ENCODE results near the gene BUB1B. TPM values are rescaled to one million over a fixed set of nuclear protein-coding genes. Genes with fewer than 3 reads are reported as not detected.

Gene BUB1B
- total RNA-seq, 1 experiment from 2014 or later, result 87.4 TPM

DNA sequence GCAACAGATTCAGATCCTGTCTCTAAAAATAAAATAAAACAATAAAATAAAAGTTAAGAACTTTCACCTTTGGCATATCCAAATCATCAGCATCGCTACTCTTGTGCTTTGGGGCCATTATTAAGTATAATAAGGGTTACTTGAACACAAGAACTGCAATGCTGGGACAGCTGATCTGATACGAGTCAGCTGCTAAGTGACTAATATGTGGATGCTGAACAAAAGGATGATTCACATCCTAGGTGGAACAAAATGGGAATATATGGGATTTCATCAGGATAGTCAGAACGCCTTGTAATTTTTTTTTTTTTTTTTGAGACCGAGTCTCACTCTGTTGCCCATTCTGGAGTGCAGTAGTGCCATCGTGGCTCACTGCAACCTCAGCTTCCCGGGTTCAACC is 29.7 kb downstream of the BUB1B start:
- peaks cover 26% of the 10 kb centered on the region for H3K36me3 ChIP-seq (replicated peaks; ENCODE audit: control insufficient read depth, insufficient read depth, low read length)
- no peak for DNase-seq
- no peaks in the 10 kb centered on the region for H3K27me3 ChIP-seq (ENCODE audit: control insufficient read depth, insufficient read depth, low read length)
- no peak overlapping the region for H3K4me3 ChIP-seq (ENCODE audit: insufficient read depth, low read depth, low read length)

DNA sequence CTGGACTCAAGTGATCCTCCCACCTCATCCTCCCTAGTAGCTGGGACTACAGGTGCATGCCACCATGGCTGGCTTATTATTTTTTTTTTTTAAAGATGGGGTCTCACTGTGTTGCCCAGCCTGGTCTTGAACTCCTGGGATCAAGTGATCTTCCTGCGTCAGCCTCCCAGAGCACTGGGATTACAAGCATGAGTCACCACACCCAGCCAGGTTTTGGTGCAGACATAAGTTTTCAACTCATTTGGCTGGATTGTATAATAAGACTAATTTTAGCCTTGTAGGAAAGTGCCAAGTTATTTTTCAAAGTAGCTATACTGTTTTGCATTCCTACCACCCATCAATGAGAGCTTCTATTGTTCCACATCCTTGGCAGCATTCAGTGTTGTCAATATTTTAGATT is 32.1 kb downstream of the BUB1B start:
- Histone ChIP-seq H3K36me3 (replicated peaks; ENCODE audit: control insufficient read depth, insufficient read depth, low read length) (peaks cover 30% of the 10 kb centered on the region), H3K27me3 (ENCODE audit: control insufficient read depth, insufficient read depth, low read length) (no peaks in the 10 kb centered on the region), H3K4me3 (ENCODE audit: insufficient read depth, low read depth, low read length) (no peak overlapping the region)
- DNase-seq, result no peak

DNA sequence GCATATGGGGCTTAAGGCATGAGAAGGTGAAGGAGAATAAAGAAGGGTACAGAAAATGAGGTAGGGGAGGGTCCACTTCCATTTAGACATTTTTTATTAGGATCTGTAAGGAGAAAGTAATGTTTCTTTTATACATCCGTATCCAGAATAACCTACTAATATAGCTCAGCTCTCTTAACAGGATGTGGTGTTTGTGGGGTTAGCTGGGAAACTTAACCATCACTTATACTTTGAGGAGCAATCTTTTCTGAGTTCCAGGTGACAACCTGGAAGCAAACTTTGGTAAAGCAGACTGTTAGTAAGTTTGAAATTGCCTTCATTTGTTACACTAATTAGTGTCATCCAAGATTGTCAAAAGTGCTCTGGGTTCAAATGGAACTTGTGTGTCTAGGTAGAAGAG is 36.6 kb downstream of the BUB1B start:
- no peak for DNase-seq
- no peak overlapping the region for H3K4me3 ChIP-seq (ENCODE audit: insufficient read depth, low read depth, low read length)
- H3K36me3 ChIP-seq (replicated peaks; ENCODE audit: control insufficient read depth, insufficient read depth, low read length), result peaks cover 39% of the 10 kb centered on the region
- H3K27me3 ChIP-seq (ENCODE audit: control insufficient read depth, insufficient read depth, low read length), result no peaks in the 10 kb centered on the region

DNA sequence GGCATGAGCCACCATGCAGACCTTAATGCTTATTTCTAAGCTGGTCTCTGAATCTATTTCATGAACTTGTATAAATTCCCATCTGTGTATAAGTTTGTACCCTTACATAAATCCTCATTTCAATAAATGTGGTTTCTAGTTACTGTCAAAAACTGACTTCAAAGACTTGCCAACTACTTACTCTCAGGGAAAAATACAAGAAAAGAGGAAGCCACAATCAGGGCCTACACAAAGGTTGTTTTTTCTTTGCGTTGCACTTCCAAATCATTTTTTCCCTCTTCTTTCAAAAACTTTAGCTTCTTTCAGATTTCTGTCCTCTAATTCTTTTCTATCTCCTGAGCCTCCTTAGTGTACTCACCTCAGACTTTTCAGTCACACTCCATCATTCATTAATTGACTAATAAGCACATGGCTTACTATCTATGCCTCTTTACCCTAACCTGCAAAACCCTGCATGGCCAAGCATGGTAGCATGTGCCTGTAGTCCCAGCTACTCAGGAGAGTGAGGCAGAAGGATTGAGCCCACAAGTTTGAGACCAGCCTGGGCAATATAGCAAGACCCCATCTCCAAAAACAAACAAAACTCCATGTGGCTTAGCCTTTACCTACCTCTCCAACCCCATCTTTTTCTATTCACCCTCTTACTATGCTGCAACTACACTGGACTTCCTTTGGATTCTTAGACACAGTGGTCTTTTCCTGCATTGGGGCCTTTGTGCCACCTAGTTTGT is 37.7 kb downstream of the BUB1B start:
- DNase-seq, result no peak
- Histone ChIP-seq H3K27me3 (ENCODE audit: control insufficient read depth, insufficient read depth, low read length) (no peaks in the 10 kb centered on the region), H3K36me3 (replicated peaks; ENCODE audit: control insufficient read depth, insufficient read depth, low read length) (peaks cover 37% of the 10 kb centered on the region), H3K4me3 (ENCODE audit: insufficient read depth, low read depth, low read length) (no peak overlapping the region)

DNA sequence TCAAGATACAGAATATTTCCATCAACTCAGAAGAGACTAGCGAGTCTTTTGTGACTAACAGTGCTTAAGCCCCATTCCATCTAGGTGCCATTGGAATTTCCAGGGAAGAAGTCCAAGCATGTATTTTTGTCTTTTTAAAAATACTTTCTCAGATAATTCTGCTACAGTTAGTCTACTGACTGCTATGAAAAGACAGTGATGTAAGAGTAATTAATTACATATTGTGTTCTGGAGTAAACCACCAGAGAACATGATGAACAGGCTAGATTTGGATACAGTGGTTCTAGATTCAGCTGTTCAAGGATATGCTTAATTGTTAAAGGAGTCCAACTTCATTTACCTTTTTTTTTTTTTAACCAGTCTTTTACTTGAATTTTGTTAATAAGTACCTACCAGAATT is 43.2 kb downstream of the BUB1B start:
- DNase-seq, result no peak

DNA sequence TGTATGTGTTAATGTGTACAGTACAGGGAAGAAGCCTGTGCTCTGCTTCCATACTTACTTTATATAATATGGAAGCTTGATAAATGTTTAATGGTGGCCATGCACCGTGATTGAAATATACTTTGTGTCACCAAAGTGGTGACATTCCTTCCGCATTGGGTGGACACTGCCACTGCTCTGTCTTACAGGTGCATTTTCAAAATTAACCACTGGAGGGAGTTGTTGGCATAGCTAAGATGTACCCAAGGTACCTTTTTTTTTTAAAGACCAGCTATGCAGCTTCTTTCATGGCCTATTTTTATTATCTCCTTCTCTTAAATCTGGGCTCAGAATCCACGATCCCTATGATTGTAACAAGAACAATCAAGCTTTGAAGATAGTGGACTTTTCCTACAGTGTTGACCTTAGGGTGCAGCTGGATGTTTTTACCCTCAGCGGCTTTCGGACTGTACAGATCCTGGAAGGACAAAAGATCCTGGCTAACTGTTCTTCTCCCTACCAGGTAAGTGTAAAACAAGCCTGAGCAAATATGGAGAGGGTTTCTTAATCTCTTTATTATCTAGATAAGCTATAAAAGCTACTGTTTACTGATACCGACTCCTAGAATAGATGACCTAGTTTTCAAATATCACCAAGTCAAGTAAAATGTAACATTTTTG is 56.4 kb downstream of the BUB1B start:
- Histone ChIP-seq H3K36me3 (replicated peaks; ENCODE audit: control insufficient read depth, insufficient read depth, low read length) (peaks cover 53% of the 10 kb centered on the region), H3K4me3 (ENCODE audit: insufficient read depth, low read depth, low read length) (no peak overlapping the region), H3K27me3 (ENCODE audit: control insufficient read depth, insufficient read depth, low read length) (no peaks in the 10 kb centered on the region)
- DNase-seq, result peak; percentile 59

More for the DNA sequence above, 43.2 kb downstream of the BUB1B start:
- peaks cover 39% of the 10 kb centered on the region for H3K36me3 ChIP-seq (replicated peaks; ENCODE audit: control insufficient read depth, insufficient read depth, low read length)
- H3K4me3 ChIP-seq (ENCODE audit: insufficient read depth, low read depth, low read length), result no peak overlapping the region
- no peaks in the 10 kb centered on the region for H3K27me3 ChIP-seq (ENCODE audit: control insufficient read depth, insufficient read depth, low read length)

DNA sequence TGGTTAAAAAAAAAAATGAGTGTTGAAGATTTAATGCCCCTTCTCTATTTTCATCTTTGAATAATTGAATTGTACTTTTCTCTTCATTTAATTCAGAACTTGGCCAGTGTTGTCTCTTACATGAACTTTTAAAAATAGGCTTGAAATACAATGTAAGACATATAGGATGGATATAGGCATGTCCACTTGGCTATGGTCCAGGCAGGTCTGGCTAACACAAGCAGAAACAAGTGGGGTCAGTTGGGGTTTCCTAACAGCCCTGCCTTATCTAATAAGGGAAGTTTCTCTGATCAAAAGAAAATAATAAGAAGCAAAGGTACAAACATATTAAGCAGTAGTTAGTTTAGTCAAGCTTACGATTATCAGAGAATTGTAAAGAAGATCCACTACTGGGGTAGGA is 58.9 kb downstream of the BUB1B start:
- H3K4me3 ChIP-seq (ENCODE audit: insufficient read depth, low read depth, low read length), result no peak overlapping the region
- H3K27me3 ChIP-seq (ENCODE audit: control insufficient read depth, insufficient read depth, low read length), result no peaks in the 10 kb centered on the region
- peaks cover 48% of the 10 kb centered on the region for H3K36me3 ChIP-seq (replicated peaks; ENCODE audit: control insufficient read depth, insufficient read depth, low read length)
- no peak for DNase-seq

DNA sequence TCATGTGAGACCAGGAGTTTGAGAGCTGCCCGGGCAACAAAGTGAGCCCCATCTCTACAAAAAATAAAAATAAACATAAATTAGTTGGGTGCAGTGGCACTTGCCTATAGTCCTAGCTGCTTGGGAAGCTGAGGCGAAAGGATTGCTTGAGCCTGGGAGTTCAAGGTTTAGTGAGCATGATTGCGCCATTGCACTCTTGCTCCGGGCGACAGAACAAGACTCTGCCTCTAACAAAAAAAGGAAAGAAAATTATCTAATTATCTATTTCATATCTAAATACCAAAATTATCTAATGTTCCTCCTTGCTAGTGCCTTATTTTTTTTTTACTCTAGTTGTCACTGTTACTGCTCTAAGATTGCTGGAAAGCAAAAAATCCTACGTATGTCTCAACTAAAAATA is 61.3 kb downstream of the BUB1B start:
- Histone ChIP-seq H3K4me3 (ENCODE audit: insufficient read depth, low read depth, low read length) (no peak overlapping the region), H3K27me3 (ENCODE audit: control insufficient read depth, insufficient read depth, low read length) (no peaks in the 10 kb centered on the region), H3K36me3 (replicated peaks; ENCODE audit: control insufficient read depth, insufficient read depth, low read length) (peaks cover 43% of the 10 kb centered on the region)
- no peak for DNase-seq

DNA sequence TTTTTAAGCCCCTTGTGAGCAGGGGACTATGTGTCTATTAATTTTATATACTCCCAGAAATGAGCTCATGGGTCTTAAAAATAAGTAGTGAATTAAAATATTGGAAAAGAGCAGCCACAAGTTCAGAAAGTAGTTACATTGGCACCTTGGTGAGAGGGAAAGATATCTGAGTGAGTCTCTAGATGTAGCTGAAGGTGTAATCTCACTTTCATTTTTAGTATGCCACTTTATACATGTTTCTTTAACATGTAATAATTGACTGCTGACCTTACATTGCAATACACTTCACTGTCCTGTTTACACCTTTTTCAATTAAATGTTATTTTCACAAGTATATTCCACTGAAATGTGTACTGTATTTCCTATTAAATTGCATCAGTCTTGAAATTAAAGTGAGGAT is 65.9 kb downstream of the BUB1B start:
- DNase-seq, result no peak
- H3K27me3 ChIP-seq (ENCODE audit: control insufficient read depth, insufficient read depth, low read length), result no peaks in the 10 kb centered on the region
- H3K4me3 ChIP-seq (ENCODE audit: insufficient read depth, low read depth, low read length), result no peak overlapping the region
- peaks cover 31% of the 10 kb centered on the region for H3K36me3 ChIP-seq (replicated peaks; ENCODE audit: control insufficient read depth, insufficient read depth, low read length)

DNA sequence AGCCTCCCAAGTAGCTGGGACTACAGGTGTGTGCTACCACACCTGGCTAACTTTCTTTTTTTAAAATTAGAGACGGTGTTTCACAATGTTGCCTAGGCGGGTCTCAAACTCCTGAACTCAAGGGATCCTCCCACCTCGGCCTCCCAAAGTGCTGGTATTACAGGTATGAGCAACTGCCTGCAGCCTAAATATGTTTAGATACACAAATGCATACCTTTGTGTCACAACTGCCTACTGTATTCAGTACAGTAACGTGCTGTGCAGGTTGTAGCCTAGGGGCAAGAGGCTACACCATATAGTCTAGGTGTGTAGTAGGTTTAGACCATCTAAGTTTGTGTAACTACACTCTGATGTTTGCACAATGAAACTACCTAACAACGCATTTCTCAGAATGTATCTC is 68.4 kb downstream of the BUB1B start:
- H3K4me3 ChIP-seq (ENCODE audit: insufficient read depth, low read depth, low read length), result no peak overlapping the region
- no peak for DNase-seq
- no peaks in the 10 kb centered on the region for H3K27me3 ChIP-seq (ENCODE audit: control insufficient read depth, insufficient read depth, low read length)
- H3K36me3 ChIP-seq (replicated peaks; ENCODE audit: control insufficient read depth, insufficient read depth, low read length), result peaks cover 26% of the 10 kb centered on the region

DNA sequence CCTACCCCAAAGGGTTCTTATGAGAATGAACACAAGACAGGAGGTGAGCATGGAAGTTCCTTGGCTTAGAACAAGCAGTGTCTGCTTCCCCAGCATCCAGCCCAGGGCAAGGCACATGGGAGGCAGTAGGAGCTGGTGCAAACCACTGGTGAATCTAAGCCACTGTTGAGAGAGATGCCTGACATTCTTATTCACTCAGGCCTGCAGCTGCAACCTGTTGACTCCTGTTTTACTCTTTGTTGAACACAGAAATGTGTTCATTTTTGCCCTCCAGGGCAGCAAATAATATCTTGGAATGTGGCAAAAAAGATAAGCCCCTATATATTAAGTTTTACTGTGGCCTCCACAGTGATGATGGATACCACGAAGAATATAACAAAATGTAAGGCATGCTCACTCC is 69.1 kb downstream of the BUB1B start:
- H3K36me3 ChIP-seq (replicated peaks; ENCODE audit: control insufficient read depth, insufficient read depth, low read length), result peaks cover 22% of the 10 kb centered on the region
- DNase-seq, result no peak
- no peak overlapping the region for H3K4me3 ChIP-seq (ENCODE audit: insufficient read depth, low read depth, low read length)
- no peaks in the 10 kb centered on the region for H3K27me3 ChIP-seq (ENCODE audit: control insufficient read depth, insufficient read depth, low read length)

DNA sequence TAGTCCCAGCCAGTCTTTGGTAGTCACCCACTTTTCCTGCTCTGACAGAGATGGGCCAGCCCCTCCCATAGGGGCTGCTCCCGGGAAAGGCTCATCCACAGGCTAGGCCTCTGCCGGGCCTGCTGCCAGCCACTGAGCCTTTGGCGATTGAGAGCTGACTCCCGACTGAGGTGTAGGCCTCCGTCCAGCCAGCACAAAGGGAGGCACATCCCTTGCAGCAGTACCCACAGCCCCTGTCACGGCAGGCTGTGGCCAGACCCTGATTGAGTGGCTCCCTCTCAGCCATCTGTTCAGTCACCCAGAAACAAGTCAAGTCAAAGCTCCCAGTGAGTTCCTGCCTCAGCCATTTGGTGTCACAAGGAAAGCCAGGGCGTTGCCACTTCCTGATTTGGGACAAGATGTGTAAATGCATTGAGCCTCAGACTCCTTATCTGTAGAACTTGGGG is 71.8 kb downstream of the BUB1B start:
- Histone ChIP-seq H3K4me3 (ENCODE audit: insufficient read depth, low read depth, low read length) (no peak overlapping the region), H3K27me3 (ENCODE audit: control insufficient read depth, insufficient read depth, low read length) (no peaks in the 10 kb centered on the region), H3K36me3 (replicated peaks; ENCODE audit: control insufficient read depth, insufficient read depth, low read length) (peaks cover 19% of the 10 kb centered on the region)
- peak; percentile 39 for DNase-seq

DNA sequence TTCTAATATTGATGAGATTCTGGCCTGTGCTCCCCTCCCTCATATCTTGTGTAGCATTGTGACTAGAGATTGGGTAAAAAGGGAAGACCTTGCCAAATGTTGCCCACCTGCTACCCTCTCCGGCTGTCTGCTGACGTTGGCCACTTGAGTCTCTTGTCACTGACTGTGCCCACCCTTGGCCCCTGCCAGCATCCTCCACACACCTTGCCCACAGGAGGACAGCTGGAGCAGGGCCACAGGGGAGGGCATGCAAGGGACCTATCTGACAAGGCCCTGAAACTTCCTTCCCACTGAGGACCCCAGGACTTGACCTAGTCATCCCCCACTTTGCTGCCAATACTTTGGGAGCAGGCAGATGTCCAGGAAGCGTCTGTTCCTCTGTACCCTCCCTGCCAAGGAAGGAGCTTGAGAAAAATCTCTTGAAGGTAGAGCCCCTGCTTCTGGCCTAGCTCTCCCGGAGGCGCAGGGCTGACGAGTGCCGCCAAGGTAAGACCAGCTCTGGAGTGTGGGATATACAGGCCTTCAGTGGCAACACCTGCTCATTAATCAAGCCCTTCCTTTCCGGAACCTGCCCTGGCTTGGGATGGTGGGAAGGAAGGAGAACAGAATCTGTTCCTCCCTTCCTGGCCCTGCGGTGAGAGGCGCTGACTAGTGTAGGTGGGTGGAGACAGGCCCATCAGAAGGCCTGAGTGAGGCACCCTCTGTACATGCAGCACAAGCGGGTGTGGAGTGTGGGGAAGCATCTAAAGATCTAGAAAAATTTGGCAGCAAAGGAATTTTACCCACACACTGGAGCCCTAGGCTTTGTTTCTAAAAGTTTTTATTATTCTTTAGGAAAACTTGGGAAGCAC is 73.1 kb downstream of the BUB1B start:
- H3K36me3 ChIP-seq (replicated peaks; ENCODE audit: control insufficient read depth, insufficient read depth, low read length), result peaks cover 12% of the 10 kb centered on the region
- peak; percentile 32 for DNase-seq
- peaks cover 4% of the 10 kb centered on the region for H3K27me3 ChIP-seq (ENCODE audit: control insufficient read depth, insufficient read depth, low read length)
- H3K4me3 ChIP-seq (ENCODE audit: insufficient read depth, low read depth, low read length), result no peak overlapping the region

DNA sequence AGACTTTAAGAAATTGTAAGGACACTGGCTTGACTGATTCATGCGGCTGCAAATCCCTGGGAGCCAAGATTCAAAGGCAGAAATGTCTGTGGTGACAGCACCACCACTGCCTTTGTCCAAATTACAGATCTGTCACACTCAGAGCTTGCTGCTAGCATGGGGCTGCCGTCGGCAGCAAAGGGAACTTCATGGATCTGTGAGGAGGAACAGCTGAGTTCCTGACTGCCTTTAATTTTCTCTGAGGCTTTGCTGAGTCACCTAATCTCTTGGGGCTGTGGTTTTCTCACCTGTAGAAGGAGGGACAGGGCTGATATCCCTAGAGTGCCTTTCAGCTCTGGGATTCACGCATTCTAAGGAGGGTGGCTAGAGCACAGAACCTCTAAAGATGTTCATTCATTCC is 73.9 kb downstream of the BUB1B start:
- peak; percentile 36 for DNase-seq

More for the DNA sequence above, 73.9 kb downstream of the BUB1B start:
- peaks cover 8% of the 10 kb centered on the region for H3K36me3 ChIP-seq (replicated peaks; ENCODE audit: control insufficient read depth, insufficient read depth, low read length)
- no peak overlapping the region for H3K4me3 ChIP-seq (ENCODE audit: insufficient read depth, low read depth, low read length)
- peaks cover 4% of the 10 kb centered on the region for H3K27me3 ChIP-seq (ENCODE audit: control insufficient read depth, insufficient read depth, low read length)
